ENCODE data around the gene DHRS2. TPM values are rescaled to one million over a fixed set of nuclear protein-coding genes. Genes with fewer than 3 reads are reported as not detected.

Gene DHRS2
- total RNA-seq, 1 donor from 2014 or later, result not detected

- Mint-ChIP-seq H3K27ac (ENCODE audit: unreplicated experiment) (no peak overlapping the region), H3K9me3 (peaks cover 13% of the 10 kb centered on the region), H3K27me3 (ENCODE audit: low read depth) (peaks cover 44% of the 10 kb centered on the region), H3K4me3 (no peak overlapping the region), H3K36me3 (ENCODE audit: low read depth) (peaks cover 2% of the 10 kb centered on the region), H3K4me1 (no peaks in the 10 kb centered on the region)
- no peak for TF ChIP-seq CTCF (conservative IDR thresholded peaks at IDR 0.05)
- no peak for DNase-seq (ENCODE audit: low read depth, low spot score)
Observed at GRCh38 chr14:23621204-23621931, 14.8 kb upstream of the DHRS2 start.

- Mint-ChIP-seq H3K4me1 (no peaks in the 10 kb centered on the region), H3K4me3 (no peak overlapping the region), H3K36me3 (ENCODE audit: low read depth) (peaks cover 2% of the 10 kb centered on the region), H3K27ac (ENCODE audit: unreplicated experiment) (no peak overlapping the region), H3K27me3 (ENCODE audit: low read depth) (peaks cover 42% of the 10 kb centered on the region), H3K9me3 (peaks cover 13% of the 10 kb centered on the region)
- TF ChIP-seq CTCF (conservative IDR thresholded peaks at IDR 0.05), result no peak
- no peak for DNase-seq (ENCODE audit: low read depth, low spot score)
Observed at GRCh38 chr14:23621932-23622730, 14.0 kb upstream of the DHRS2 start.

GRCh38 chr14:23622990-23623389, 13.2 kb upstream of the DHRS2 start:
- peaks cover 2% of the 10 kb centered on the region for H3K36me3 Mint-ChIP-seq (ENCODE audit: low read depth)
- no peak overlapping the region for H3K27ac Mint-ChIP-seq (ENCODE audit: unreplicated experiment)
- no peak for TF ChIP-seq CTCF (conservative IDR thresholded peaks at IDR 0.05)
- no peaks in the 10 kb centered on the region for H3K4me1 Mint-ChIP-seq
- H3K4me3 Mint-ChIP-seq, result no peak overlapping the region
- peaks cover 13% of the 10 kb centered on the region for H3K9me3 Mint-ChIP-seq
- DNase-seq (ENCODE audit: low read depth, low spot score), result no peak
- peaks cover 39% of the 10 kb centered on the region for H3K27me3 Mint-ChIP-seq (ENCODE audit: low read depth)

- no peak for TF ChIP-seq CTCF (conservative IDR thresholded peaks at IDR 0.05)
- Mint-ChIP-seq H3K27ac (ENCODE audit: unreplicated experiment) (no peak overlapping the region), H3K9me3 (peaks cover 13% of the 10 kb centered on the region), H3K27me3 (ENCODE audit: low read depth) (peaks cover 30% of the 10 kb centered on the region), H3K4me1 (no peaks in the 10 kb centered on the region), H3K4me3 (no peak overlapping the region), H3K36me3 (ENCODE audit: low read depth) (peaks cover 2% of the 10 kb centered on the region)
- DNase-seq (ENCODE audit: low read depth, low spot score), result no peak
Observed at GRCh38 chr14:23623962-23624361, 12.2 kb upstream of the DHRS2 start.

- Mint-ChIP-seq H3K4me1 (no peaks in the 10 kb centered on the region), H3K27ac (ENCODE audit: unreplicated experiment) (no peak overlapping the region), H3K27me3 (ENCODE audit: low read depth) (peaks cover 21% of the 10 kb centered on the region), H3K9me3 (peaks cover 13% of the 10 kb centered on the region), H3K36me3 (ENCODE audit: low read depth) (peaks cover 2% of the 10 kb centered on the region), H3K4me3 (no peak overlapping the region)
- no peak for DNase-seq (ENCODE audit: low read depth, low spot score)
- no peak for TF ChIP-seq CTCF (conservative IDR thresholded peaks at IDR 0.05)
Observed at GRCh38 chr14:23624830-23625404, 11.2 kb upstream of the DHRS2 start.
